HepG2 (cell line): ENCODE data around the gene ALKBH2. TPM values are rescaled to one million over a fixed set of nuclear protein-coding genes. Genes with fewer than 3 reads are reported as not detected.

Experiments used
- ATAD3A ChIP-seq: sonication (generic); formaldehyde crosslinking; IDR thresholded peaks from 2 replicates; pipeline ENCODE4 v1.4.0; 2020; ENCODE audit warnings: missing genetic modification reagents
- FOXJ3 ChIP-seq: sonication (generic); formaldehyde crosslinking; IDR thresholded peaks from 2 replicates; pipeline ENCODE4 v1.4.0; 2020; ENCODE audit warnings: missing genetic modification reagents, mild to moderate bottlenecking, borderline replicate concordance
- PHF5A ChIP-seq: IDR thresholded peaks from one replicate; pipeline ENCODE4 v1.6.1; 2018; ENCODE audit warnings: low read depth, missing genetic modification reagents; ENCODE audit not compliant: unreplicated experiment
- POLR2AphosphoS5 ChIP-seq: IDR thresholded peaks from 2 replicates; pipeline ENCODE4 v1.6.1; 2012; ENCODE audit warnings: low read depth, low read length
- SMAD9 ChIP-seq: sonication (generic); formaldehyde crosslinking; IDR thresholded peaks from 2 replicates; pipeline ENCODE4 v1.5.1; 2020; ENCODE audit warnings: mild to moderate bottlenecking, missing genetic modification reagents
- SNAI1 ChIP-seq: sonication (generic); formaldehyde crosslinking; IDR thresholded peaks from 2 replicates; pipeline ENCODE4 v1.5.0; 2020; ENCODE audit warnings: mild to moderate bottlenecking, missing genetic modification reagents, borderline replicate concordance
- SRSF4 ChIP-seq: fragments of 200-400 bp; formaldehyde crosslinking; IDR thresholded peaks from one replicate; pipeline ENCODE4 v1.6.1; 2018; ENCODE audit warnings: mild to moderate bottlenecking, low read depth, low read length, moderate library complexity; ENCODE audit not compliant: poor library complexity, severe bottlenecking
- STAT5B ChIP-seq: sonication (generic); formaldehyde crosslinking; IDR thresholded peaks from 2 replicates; pipeline ENCODE4 v1.4.0; 2020; ENCODE audit warnings: missing genetic modification reagents
- TEAD3 ChIP-seq: optimal IDR thresholded peaks from 2 replicates; pipeline ENCODE3; 2016; ENCODE audit warnings: borderline replicate concordance
- ZBTB46 ChIP-seq: sonication (generic); formaldehyde crosslinking; IDR thresholded peaks from 2 replicates; pipeline ENCODE4 v1.4.0; 2020; ENCODE audit warnings: mild to moderate bottlenecking, missing genetic modification reagents, borderline replicate concordance
- ZNF264 ChIP-seq: sonication (generic); formaldehyde crosslinking; IDR thresholded peaks from 2 replicates; pipeline ENCODE4 v1.4.0; 2020; ENCODE audit warnings: missing genetic modification reagents
- ZNF276 ChIP-seq: sonication (generic); formaldehyde crosslinking; IDR thresholded peaks from 2 replicates; pipeline ENCODE4 v1.4.0; 2020; ENCODE audit warnings: mild to moderate bottlenecking, low read depth, missing genetic modification reagents
- ZNF556 ChIP-seq: sonication (generic); formaldehyde crosslinking; IDR thresholded peaks from 2 replicates; pipeline ENCODE4 v1.4.0; 2020; ENCODE audit warnings: mild to moderate bottlenecking, missing genetic modification reagents, borderline replicate concordance
- ZNF605 ChIP-seq: sonication (generic); formaldehyde crosslinking; IDR thresholded peaks from 2 replicates; pipeline ENCODE4 v1.8.0; 2022; ENCODE audit warnings: mild to moderate bottlenecking, missing genetic modification reagents
- ZNF674 ChIP-seq: sonication (generic); formaldehyde crosslinking; IDR thresholded peaks from 2 replicates; pipeline ENCODE4 v1.5.0; 2020; ENCODE audit warnings: low read depth, mild to moderate bottlenecking, missing genetic modification reagents
- ZNF691 ChIP-seq: sonication (generic); formaldehyde crosslinking; IDR thresholded peaks from 2 replicates; pipeline ENCODE4 v1.4.0; 2020; ENCODE audit warnings: missing genetic modification reagents, low read depth, mild to moderate bottlenecking, borderline replicate concordance
- polyA plus RNA-seq, 8 experiments: library from polyadenylated mRNA; depleted of rRNA in 3 of 8; stranded (reverse) in 7 of 8; unstranded in 1 of 8; fragments of >200 nt; fragmentation: Illumina TruSeq in 4 of 8; extraction: Trizol in 4 of 8; gene quantifications; 2 replicates each; pipeline versions ENCODE4 v1.2.1 to v1.2.3, GENCODE V29; 2011 to 2016; ENCODE audit warnings: low read depth in 4 of 8, missing spikeins in 1 of 8, mixed read lengths in 1 of 8; ENCODE audit not compliant: insufficient read depth in 1 of 8
- total RNA-seq, 5 experiments: library from RNA; depleted of rRNA; stranded (reverse); fragments of >200 nt; fragmentation: Illumina TruSeq; extraction: Trizol; gene quantifications; 2 replicates each; pipeline ENCODE4 v1.2.3, GENCODE V29; 2016; ENCODE audit warnings: low read depth in 1 of 5
- TF ChIP-seq, protein P1 (sequence below): sonication (generic); formaldehyde crosslinking; IDR thresholded peaks from 2 replicates; pipeline ENCODE4 v1.4.0; 2020; ENCODE audit warnings: missing genetic modification reagents; ENCODE audit errors: not compliant biosample characterization
- TF ChIP-seq, protein P2 (sequence below): sonication (generic); formaldehyde crosslinking; IDR thresholded peaks from 2 replicates; pipeline ENCODE4 v1.5.1; 2020; ENCODE audit warnings: missing genetic modification reagents, mild to moderate bottlenecking, borderline replicate concordance
- TF ChIP-seq, protein P3 (sequence below): sonication (generic); formaldehyde crosslinking; IDR thresholded peaks from 2 replicates; pipeline ENCODE4 v1.4.0; 2020; ENCODE audit warnings: mild to moderate bottlenecking, missing genetic modification reagents
- TF ChIP-seq, protein P4 (sequence below): sonication (generic); formaldehyde crosslinking; IDR thresholded peaks from 2 replicates; pipeline ENCODE4 v1.8.0; 2023; ENCODE audit warnings: mild to moderate bottlenecking, missing genetic modification reagents

Gene ALKBH2
- total and polyA plus RNA-seq, 2 of the 13 experiments (the other 11 are each of a cell fraction or from before 2014, with no cell fraction given), result 21.0 to 40.5 TPM

DNA sequence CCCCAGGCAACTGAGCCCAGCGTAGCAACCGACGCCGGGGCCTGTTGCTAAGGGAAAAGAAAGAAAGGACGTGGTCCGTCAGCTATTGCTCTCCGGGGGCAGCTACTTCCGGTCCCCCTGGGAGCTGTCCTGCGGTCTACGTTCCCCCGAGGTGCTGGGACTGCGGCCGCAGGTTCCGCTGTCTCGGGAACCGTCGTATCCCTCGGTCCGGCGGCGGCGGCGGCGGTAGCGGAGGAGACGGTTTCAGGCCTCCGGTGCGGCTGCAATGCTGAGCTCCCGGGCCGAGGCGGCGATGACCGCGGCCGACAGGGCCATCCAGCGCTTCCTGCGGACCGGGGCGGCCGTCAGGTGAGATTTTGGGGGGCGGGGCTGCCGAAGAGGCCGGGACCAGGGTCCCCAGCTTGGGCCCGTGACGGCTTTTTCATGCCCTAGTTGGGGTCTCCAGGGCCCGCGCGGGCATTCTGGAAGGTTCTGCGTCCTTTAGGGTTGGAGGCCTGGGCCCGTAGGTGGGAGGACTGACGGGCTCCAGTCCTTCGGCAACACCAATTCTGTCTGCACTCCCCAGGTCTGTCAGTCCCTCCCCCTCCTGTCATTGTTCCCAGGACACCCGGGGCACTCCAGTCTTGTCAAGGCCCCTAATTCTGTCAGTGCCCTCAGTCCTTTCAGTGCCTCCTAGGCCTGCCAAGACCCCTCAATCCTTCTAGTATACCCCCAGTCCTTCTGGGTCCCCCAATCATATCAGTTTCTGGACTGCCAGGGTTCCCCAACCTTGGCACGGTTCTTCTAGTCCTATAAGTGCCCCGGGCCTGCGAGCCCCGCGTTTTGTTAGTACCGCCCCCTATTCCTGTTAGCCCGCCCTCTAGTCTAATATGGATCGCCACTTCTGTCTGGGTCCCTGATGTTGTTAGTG, 40.6 kb downstream of the ALKBH2 start, which contains the start of gene USP30 (continued):
- TF ChIP-seq, protein P1, sequence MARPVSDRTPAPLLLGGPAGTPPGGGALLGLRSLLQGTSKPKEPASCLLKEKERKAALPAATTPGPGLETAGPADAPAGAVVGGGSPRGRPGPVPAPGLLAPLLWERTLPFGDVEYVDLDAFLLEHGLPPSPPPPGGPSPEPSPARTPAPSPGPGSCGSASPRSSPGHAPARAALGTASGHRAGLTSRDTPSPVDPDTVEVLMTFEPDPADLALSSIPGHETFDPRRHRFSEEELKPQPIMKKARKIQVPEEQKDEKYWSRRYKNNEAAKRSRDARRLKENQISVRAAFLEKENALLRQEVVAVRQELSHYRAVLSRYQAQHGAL (CRISPR knock-in tag), result no peak
- TF ChIP-seq, protein P2, sequence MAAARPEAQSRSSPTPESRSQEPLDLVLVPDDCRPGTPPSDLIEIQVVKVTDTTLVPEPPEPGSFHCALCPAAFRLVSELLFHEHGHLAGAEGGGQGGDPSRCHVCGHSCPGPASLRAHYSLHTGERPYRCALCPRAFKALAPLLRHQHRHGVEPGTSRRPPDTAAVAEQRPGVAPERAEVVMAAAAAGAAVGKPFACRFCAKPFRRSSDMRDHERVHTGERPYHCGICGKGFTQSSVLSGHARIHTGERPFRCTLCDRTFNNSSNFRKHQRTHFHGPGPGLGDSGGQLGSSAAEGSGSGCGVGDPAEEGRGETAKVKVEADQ (CRISPR knock-in tag), result peak; percentile 55; the same call in 1 of the 2 replicates
- TF ChIP-seq SMAD9 (CRISPR knock-in tag), result no peak
- TF ChIP-seq, protein P3, sequence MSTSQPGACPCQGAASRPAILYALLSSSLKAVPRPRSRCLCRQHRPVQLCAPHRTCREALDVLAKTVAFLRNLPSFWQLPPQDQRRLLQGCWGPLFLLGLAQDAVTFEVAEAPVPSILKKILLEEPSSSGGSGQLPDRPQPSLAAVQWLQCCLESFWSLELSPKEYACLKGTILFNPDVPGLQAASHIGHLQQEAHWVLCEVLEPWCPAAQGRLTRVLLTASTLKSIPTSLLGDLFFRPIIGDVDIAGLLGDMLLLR (CRISPR knock-in tag), result peak; percentile 81
- no peak for TF ChIP-seq ZNF674 (CRISPR knock-in tag)
- TF ChIP-seq TEAD3 (CRISPR knock-in tag), result peak; percentile 49
- TF ChIP-seq ATAD3A (CRISPR knock-in tag), result no peak
- TF ChIP-seq ZBTB46 (CRISPR knock-in tag), result no peak
- peak; percentile 61; the same call in 1 of the 2 replicates for TF ChIP-seq FOXJ3 (CRISPR knock-in tag)
- TF ChIP-seq POLR2AphosphoS5, result peak; percentile 10; the same call in 1 of the 2 replicates
- TF ChIP-seq ZNF605 (CRISPR knock-in tag), result peak; percentile 55; the same call in 1 of the 2 replicates
- TF ChIP-seq, protein P4, sequence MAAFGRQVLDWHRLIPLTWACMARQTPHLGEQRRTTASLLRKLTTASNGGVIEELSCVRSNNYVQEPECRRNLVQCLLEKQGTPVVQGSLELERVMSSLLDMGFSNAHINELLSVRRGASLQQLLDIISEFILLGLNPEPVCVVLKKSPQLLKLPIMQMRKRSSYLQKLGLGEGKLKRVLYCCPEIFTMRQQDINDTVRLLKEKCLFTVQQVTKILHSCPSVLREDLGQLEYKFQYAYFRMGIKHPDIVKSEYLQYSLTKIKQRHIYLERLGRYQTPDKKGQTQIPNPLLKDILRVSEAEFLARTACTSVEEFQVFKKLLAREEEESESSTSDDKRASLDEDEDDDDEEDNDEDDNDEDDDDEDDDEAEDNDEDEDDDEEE, result no peak
- peak; percentile 94; the same call in 1 of the 2 replicates for TF ChIP-seq ZNF691 (CRISPR knock-in tag)
- TF ChIP-seq ZNF556 (CRISPR knock-in tag), result peak; percentile 93; the same call in 1 of the 2 replicates
- 0 out of 2 replicates have a peak, but pooled peaks have one; percentile 63 for TF ChIP-seq ZNF264
- no peak for TF ChIP-seq SNAI1
- 0 out of 2 replicates have a peak, but pooled peaks have one; percentile 71 for TF ChIP-seq STAT5B (CRISPR knock-in tag)
- TF ChIP-seq SRSF4, result no peak
- no peak for TF ChIP-seq ZNF276
- peak; percentile 92 for TF ChIP-seq PHF5A (CRISPR knock-in tag)
